Panc1 (cell line): ENCODE measurements around the gene PRSS3.

ENCODE experiments used
- CTCF ChIP-seq: fragments of 450-650 bp; IDR thresholded peaks from 2 replicates; pipeline ENCODE4 v1.5.1; 2017; ENCODE audit warnings: mild to moderate bottlenecking
- POLR2AphosphoS5 ChIP-seq: IDR thresholded peaks from 2 replicates; pipeline ENCODE4 v1.6.1; 2012; ENCODE audit warnings: mild to moderate bottlenecking, low read depth, low read length, moderate library complexity
- REST ChIP-seq, 2 experiments: IDR thresholded peaks; 2 replicates each; pipeline ENCODE4 v1.6.1; 2011 to 2012; ENCODE audit warnings: low read depth in 2 of 2, control low read depth in 1 of 2, low read length in 1 of 2, mild to moderate bottlenecking in 1 of 2, moderate library complexity in 1 of 2; ENCODE audit not compliant: insufficient read depth in 1 of 2
- SIN3A ChIP-seq: IDR thresholded peaks from 2 replicates; pipeline ENCODE4 v1.6.1; 2012; ENCODE audit warnings: low read depth, mild to moderate bottlenecking, low read length, moderate library complexity, borderline replicate concordance; ENCODE audit not compliant: insufficient read depth
- TCF7L2 ChIP-seq: IDR thresholded peaks from 2 replicates; pipeline ENCODE4 v1.6.1; 2011; ENCODE audit warnings: mild to moderate bottlenecking, low read depth, low read length, inconsistent platforms

- no peak for TF ChIP-seq CTCF
- no peak for TF ChIP-seq REST (IDR thresholded peaks at IDR 0.05; ENCODE audit: insufficient read depth in 1 of 2, low read depth in 2 of 2, low read length in 1 of 2)
- TF ChIP-seq POLR2AphosphoS5 = no peak
- no peak for TF ChIP-seq SIN3A
- no peak for TF ChIP-seq TCF7L2
Measured at GRCh38 chr9:33751536-33752129, 43.7 kb upstream of the PRSS3 start.
